HG02981 (cell line): ENCODE results near the gene HNRNPA2B1.
"Not testable (repeated sequence)": the region's sequence is repeated elsewhere in the genome, so short reads cannot be mapped to it uniquely, and the experiment has no call there.

Experiments used
- ATAC-seq: cut with Tn5 transposase; IDR thresholded peaks from one replicate; pipeline ENCODE4 v1.9.1; 2021; ENCODE audit warnings: mild to moderate bottlenecking, moderate library complexity; ENCODE audit not compliant: unreplicated experiment

Gene HNRNPA2B1

GRCh38 chr7:26166684-26167266 lies 33.8 kb downstream of the HNRNPA2B1 start:
- no peak for ATAC-seq

GRCh38 chr7:26165950-26166683 lies 34.4 kb downstream of the HNRNPA2B1 start:
- no peak for ATAC-seq

DNA sequence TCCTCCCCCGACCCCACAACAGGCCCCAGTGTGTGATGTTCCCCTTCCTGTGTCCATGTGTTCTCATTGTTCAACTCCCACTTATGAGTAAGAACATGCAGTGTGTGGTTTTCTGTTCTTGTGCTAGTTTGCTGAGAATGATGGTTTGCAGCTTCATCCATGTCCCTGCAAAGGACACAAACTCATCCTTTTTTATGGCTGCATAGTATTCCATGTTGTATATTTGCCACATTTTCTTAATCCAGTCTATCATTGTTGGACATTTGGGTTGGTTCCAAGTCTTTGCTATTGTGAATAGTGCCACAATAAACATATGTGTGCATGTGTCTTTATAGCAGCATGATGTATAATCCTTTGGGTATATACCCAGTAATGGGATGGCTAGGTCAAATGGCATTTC lies 36.7 kb downstream of the HNRNPA2B1 start:
- not testable (repeated sequence) for ATAC-seq

DNA sequence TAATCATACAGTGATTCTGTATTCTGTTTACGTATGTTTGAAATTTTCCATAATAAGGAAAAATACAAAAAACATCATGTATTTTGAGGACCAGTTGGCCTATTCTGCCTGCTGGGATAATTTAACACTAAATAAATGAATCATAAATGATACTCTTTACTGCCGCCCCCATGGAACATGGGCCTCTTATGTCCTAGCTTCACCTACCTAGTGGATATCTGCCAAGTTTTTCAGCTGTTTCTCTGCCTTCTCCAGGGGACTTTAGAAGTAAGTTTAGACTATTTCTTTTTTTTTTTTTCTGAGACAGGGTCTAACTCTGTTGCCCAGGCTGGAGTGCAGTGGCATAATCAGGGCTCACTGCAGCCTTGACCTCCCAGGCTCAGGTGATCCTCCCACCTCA lies 38.1 kb downstream of the HNRNPA2B1 start:
- ATAC-seq = no peak

- no peak for ATAC-seq
Measured at GRCh38 chr7:26160896-26161295, 39.6 kb downstream of the HNRNPA2B1 start.

GRCh38 chr7:26159243-26159642 lies 41.3 kb downstream of the HNRNPA2B1 start:
- no peak for ATAC-seq

DNA sequence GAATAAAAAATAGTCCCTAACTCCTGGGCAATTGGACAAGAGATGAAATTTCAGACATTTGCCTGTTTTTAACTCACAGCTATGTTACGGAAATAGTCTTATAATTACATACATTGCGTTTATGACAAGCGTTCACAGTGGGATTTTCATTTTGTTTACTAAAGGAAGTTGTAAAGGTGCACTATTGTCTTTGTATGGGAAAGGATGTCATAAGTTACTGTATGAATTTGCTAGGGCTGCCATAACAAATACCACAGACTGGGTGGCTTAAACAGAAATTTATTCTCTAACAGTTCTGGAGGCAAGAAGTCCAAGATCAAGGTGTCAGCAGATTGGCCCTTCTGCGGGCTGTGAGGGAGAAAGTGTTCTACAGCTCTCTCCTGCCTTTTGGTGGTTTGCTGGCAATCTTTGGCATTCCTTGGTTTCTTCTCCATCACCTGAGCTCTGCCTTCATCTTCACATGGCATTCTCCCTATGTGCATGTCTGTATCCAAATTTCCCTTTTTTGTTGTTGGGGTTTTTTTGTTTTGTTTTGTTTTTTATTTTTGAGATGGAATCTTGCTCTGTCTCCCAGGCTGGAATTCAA lies 42.9 kb downstream of the HNRNPA2B1 start:
- ATAC-seq = no peak

DNA sequence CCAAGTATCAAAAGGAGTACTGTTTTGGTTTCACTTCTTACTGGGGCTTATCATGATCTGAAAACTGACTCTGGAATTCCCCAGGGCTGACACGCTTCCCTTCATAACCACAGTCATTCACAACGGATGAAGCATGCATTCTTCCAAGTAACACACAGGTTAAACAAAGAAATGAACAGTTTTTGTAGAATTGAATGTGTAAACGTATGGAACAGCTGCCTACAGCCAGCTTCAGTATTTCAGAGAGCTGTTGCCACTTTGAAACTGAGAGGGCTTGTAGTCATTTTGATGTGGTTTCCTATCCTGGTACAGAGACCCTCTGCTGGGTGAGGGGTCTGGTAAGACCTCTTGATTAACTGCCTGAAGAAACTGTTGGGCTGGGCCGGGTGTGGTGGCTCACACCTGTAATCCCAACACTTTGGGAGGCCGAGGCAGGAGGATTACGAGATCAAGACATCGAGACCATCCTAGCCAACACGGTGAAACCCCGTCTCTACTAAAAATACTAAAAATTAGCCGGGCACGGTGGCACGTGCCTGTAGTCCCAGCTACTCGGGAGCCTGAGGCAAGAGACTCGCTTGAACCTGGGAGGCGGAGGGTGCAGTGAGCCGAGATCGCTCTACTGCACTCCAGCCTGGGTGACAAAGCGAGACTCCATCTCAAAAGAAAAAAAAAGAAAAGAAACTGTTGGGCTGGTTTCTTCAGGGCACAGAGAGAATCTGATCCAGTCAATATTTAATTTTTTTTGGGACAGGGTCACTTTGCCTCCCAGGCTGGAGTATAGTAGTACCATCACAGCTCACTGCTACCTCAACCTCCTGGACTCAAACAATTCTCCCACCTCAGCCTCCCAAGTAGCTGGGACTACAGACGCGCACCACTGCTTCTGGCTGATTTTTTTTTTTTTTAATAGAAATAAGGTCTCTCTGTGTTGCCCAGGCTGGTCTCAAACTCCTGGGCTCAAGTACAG lies 43.8 kb downstream of the HNRNPA2B1 start:
- no peak for ATAC-seq

GRCh38 chr7:26155531-26156375 lies 44.8 kb downstream of the HNRNPA2B1 start:
- no peak for ATAC-seq

- no peak for ATAC-seq
Measured at GRCh38 chr7:26153823-26154783, 46.4 kb downstream of the HNRNPA2B1 start.

GRCh38 chr7:26153241-26153822 lies 47.2 kb downstream of the HNRNPA2B1 start:
- no peak for ATAC-seq

- peak; percentile 17 for ATAC-seq
Measured at GRCh38 chr7:26152782-26153240, 47.7 kb downstream of the HNRNPA2B1 start.

GRCh38 chr7:26151953-26152781 lies 48.4 kb downstream of the HNRNPA2B1 start, which contains the start of gene NFE2L3:
NFE2L3 (plus strand) TSS chr7:26152198; CDS start chr7:26152499, 301 bp downstream.
- ATAC-seq = peak; percentile 70

GRCh38 chr7:26151650-26151952 lies 48.9 kb downstream of the HNRNPA2B1 start:
- ATAC-seq = no peak

- ATAC-seq = no peak
Measured at GRCh38 chr7:26151096-26151495, 49.5 kb downstream of the HNRNPA2B1 start.

DNA sequence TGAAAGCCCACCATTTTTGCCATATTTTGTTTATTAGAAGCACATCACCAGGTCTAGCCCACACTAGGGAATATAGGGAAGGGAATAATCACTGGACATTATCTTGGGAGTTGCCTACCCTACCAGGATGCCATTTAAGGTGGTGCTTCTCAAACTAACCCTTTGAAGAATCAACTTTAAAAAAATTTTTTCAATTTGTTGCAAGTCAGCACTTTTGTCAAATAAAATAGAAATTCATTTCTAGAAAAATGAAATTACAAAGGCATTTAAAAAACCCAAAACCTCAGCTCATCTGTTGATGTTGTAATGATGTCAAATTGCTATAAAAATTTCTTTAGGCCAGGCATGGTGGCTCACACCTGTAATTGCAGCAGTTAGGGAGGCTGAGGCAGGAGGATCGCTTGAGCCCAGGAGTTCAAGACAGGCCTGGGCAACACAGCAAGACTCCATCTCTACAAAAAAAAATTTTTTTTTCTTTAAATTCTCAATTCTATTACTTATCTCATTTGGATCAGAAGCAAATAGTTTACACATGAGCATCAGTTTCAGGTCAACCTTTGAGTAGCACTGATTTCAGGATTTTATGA lies 51.1 kb downstream of the HNRNPA2B1 start:
- ATAC-seq = no peak

DNA sequence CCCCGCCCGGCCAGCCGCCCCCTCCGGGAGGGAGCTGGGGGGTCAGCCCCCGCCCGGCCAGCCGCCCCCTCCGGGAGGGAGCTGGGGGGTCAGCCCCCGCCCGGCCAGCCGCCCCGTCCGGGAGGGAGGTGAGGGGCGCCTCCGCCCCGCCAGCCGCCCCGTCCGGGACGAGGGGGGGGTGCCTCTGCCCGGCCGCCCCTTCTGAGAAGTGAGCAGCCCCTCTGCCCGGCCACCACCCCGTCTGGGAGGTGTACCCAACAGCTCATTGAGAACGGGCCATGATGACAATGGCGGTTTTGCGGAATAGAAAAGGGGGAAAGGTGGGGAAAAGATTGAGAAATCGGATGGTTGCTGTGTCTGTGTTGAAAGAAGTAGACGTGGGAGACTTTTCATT lies 52.2 kb downstream of the HNRNPA2B1 start:
- ATAC-seq = not testable (repeated sequence)
